OCI-LY3 (cell line): ENCODE data around the gene OSBPL8.

Source experiments
- H2AFZ ChIP-seq: fragments of 200-600, 300-600 bp; shearing (Covaris generic); 2 replicates; pipeline ENCODE4 v1.6.0; 2014; ENCODE audit warnings: antibody characterized with exemption, low read depth, low read length
- H3K27ac ChIP-seq: fragments of 200-600, 300-600 bp; sonication (generic); 2 replicates; pipeline ENCODE4 v1.5.1; 2014; ENCODE audit warnings: mild to moderate bottlenecking, low read length, moderate library complexity, mixed read lengths
- H3K27me3 ChIP-seq: fragments of 200-600, 300-600 bp; sonication (generic); 2 replicates; pipeline ENCODE4 v1.6.1; 2014; ENCODE audit warnings: low read depth, low read length, mixed read lengths
- H3K36me3 ChIP-seq: fragments of 200-600, 300-600 bp; sonication (generic); replicated peaks from 2 replicates; pipeline ENCODE3; 2014; ENCODE audit warnings: low read depth, low read length, mixed read lengths
- H3K4me1 ChIP-seq: fragments of 300-600, 200-600 bp; sonication (generic); 2 replicates; pipeline ENCODE4 v1.6.1; 2014; ENCODE audit warnings: low read length, mixed read lengths
- H3K4me2 ChIP-seq: fragments of 200-600, 300-600 bp; sonication (generic); 2 replicates; pipeline ENCODE4 v1.6.1; 2014; ENCODE audit warnings: low read length, mixed read lengths
- H3K4me3 ChIP-seq: fragments of 300-600, 200-600 bp; sonication (generic); 2 replicates; pipeline ENCODE4 v1.5.1; 2014; ENCODE audit warnings: antibody characterized with exemption, mild to moderate bottlenecking, low read length, moderate library complexity
- H3K79me2 ChIP-seq: fragments of 300-600, 200-600 bp; shearing (Covaris generic); 2 replicates; pipeline ENCODE4 v1.6.1; 2014; ENCODE audit warnings: mild to moderate bottlenecking, low read length, mixed read lengths
- H3K9ac ChIP-seq: fragments of 300-600, 200-600 bp; shearing (Covaris generic); 2 replicates; pipeline ENCODE4 v1.6.0; 2014; ENCODE audit warnings: mild to moderate bottlenecking, low read length, moderate library complexity
- H3K9me3 ChIP-seq: fragments of 200-600, 300-600 bp; shearing (Covaris generic); 2 replicates; pipeline ENCODE4 v1.6.1; 2014; ENCODE audit warnings: low read length, mixed read lengths; ENCODE audit not compliant: insufficient read depth
- H4K20me1 ChIP-seq: fragments of 200-600, 300-600 bp; sonication (generic); 2 replicates; pipeline ENCODE4 v1.6.1; 2016; ENCODE audit warnings: low read length, mixed read lengths; ENCODE audit not compliant: insufficient read depth
- EZH2phosphoT487 ChIP-seq: fragments of 200-600 bp; shearing (Covaris generic); IDR thresholded peaks from 2 replicates; pipeline ENCODE4 v1.6.1; 2018; ENCODE audit warnings: antibody characterized with exemption, mixed run types, low read depth
- TF ChIP-seq, protein P1 (sequence below): fragments of 200-600, 300-600 bp; sonication (generic); IDR thresholded peaks from 2 replicates; pipeline ENCODE4 v1.5.1; 2014; ENCODE audit warnings: antibody characterized with exemption, low read length, low read depth

Gene OSBPL8

DNA sequence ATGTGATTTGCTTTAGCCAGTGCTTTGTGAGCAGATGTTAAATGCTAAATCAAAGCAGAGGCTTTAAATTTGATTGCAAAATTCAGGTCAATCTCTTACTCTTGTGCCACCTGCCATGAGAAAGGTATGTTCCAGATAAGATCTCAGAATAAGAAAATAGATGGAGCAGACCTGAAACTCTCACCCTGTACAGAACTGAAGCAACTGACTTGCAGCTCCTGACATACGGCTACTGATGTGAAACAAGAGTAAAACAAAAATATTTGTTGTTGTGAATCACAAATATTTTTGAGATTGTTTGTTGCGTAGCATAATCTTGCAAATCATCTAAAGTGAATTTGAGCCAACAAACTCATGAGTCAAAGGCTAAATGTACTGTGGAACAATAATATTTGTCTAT lies 3.5 kb upstream of the OSBPL8 start:
- H3K4me3 ChIP-seq = no peak overlapping the region
- no peak overlapping the region for H3K9ac ChIP-seq
- no peaks in the 10 kb centered on the region for H3K27me3 ChIP-seq
- H3K9me3 ChIP-seq = no peaks in the 10 kb centered on the region
- H3K4me2 ChIP-seq = no peak overlapping the region
- H4K20me1 ChIP-seq = no peaks in the 10 kb centered on the region
- no peaks in the 10 kb centered on the region for H3K36me3 ChIP-seq
- peaks cover 13% of the 10 kb centered on the region for H3K4me1 ChIP-seq
- no peak for TF ChIP-seq EZH2phosphoT487
- TF ChIP-seq, protein P1, sequence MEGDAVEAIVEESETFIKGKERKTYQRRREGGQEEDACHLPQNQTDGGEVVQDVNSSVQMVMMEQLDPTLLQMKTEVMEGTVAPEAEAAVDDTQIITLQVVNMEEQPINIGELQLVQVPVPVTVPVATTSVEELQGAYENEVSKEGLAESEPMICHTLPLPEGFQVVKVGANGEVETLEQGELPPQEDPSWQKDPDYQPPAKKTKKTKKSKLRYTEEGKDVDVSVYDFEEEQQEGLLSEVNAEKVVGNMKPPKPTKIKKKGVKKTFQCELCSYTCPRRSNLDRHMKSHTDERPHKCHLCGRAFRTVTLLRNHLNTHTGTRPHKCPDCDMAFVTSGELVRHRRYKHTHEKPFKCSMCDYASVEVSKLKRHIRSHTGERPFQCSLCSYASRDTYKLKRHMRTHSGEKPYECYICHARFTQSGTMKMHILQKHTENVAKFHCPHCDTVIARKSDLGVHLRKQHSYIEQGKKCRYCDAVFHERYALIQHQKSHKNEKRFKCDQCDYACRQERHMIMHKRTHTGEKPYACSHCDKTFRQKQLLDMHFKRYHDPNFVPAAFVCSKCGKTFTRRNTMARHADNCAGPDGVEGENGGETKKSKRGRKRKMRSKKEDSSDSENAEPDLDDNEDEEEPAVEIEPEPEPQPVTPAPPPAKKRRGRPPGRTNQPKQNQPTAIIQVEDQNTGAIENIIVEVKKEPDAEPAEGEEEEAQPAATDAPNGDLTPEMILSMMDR = no peak
- H3K79me2 ChIP-seq = peaks cover 13% of the 10 kb centered on the region
- no peak overlapping the region for H3K27ac ChIP-seq
- no peak overlapping the region for H2AFZ ChIP-seq

DNA sequence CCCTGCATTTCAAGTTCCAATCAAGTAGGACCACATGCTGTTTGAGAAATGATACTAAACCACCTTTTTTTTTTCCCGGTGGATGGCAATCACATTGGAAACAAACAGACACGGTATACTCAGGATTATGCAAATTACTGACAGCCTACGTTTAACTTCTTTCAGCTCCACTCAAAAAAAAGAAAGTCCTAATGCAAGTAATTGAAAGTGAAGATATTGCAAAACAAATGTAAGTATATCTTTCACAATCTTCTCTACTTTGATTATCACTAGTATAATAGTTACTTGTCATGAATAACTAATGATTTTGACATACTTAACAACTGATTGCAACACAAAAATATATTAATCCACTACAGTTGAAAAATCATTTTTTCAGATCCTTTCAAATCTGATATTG lies 2.6 kb upstream of the OSBPL8 start:
- Histone ChIP-seq H3K4me3 (no peak overlapping the region), H3K27ac (no peak overlapping the region), H3K4me1 (peaks cover 18% of the 10 kb centered on the region), H3K9ac (no peak overlapping the region), H3K27me3 (no peaks in the 10 kb centered on the region), H3K9me3 (no peaks in the 10 kb centered on the region), H4K20me1 (no peaks in the 10 kb centered on the region), H3K36me3 (no peaks in the 10 kb centered on the region), H2AFZ (no peak overlapping the region), H3K4me2 (peak overlapping the region; percentile 30; the same call in 1 of the 2 replicates), H3K79me2 (peaks cover 20% of the 10 kb centered on the region)
- TF ChIP-seq, protein P1 = no peak
- no peak for TF ChIP-seq EZH2phosphoT487

DNA sequence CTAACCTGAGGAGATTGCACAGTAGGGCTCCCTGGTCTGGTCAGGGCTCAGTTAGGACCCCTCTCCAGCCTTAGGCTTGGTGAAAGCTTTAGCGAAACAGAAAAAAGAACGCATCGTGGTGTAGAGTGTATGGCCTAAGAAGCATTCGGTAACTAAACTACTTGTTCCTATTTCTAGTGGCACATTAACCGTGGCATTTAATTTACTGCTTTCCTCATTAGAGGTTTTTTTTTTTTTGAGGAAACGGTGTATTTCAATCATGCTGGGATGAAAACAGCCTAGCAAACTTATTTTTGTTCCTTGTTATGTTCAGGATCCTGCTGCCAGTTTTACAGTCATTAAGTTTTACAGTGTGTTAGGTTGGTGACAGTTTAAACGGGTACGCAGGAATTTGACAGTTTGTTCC lies 518 bp upstream of the OSBPL8 start:
- Histone ChIP-seq H3K9ac (peak overlapping the region; percentile 92), H3K4me2 (peak overlapping the region; percentile 82), H3K27ac (peak overlapping the region; percentile 47), H3K79me2 (peaks cover 37% of the 10 kb centered on the region), H3K9me3 (no peaks in the 10 kb centered on the region), H3K36me3 (no peaks in the 10 kb centered on the region), H3K27me3 (no peaks in the 10 kb centered on the region), H2AFZ (peak overlapping the region; percentile 99), H3K4me3 (peak overlapping the region; percentile 92), H4K20me1 (no peaks in the 10 kb centered on the region), H3K4me1 (peaks cover 20% of the 10 kb centered on the region)
- TF ChIP-seq, protein P1 = no peak
- TF ChIP-seq EZH2phosphoT487 = no peak

DNA sequence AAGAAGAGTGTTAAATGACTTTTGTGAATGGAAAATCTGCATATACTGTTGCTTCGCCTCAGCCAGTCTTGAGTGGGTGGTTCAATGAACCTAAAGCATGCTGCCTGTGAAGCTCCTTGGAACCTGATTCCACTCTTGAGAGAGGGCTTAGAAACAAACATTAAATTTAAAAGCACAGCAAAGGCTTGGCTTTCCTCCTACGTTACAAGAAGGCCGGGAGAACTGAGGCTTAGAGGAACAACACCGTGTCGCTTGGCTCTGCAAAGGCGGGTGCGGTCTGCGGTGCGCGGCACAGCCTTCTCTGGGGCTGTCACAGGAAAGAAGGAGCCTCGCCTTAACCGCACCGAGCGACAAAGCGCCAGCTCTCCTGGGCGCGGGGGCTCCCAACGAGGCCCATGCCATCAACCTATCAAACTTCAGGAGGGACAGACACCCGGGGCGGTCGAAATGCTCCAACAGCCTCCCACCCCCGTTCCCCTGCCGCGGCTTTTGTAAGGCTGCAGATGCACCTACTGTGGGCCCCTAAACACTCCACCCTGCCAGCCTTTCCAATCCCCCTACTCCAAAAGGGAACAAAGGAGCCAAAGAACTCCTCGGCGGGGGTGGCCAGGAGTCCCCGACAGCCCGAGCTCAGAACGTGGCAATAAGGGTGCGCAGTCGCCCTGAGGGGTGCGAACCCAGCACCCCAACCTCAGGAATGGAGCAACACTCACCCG lies 729 bp downstream of the OSBPL8 start:
- H3K4me1 ChIP-seq = peaks cover 32% of the 10 kb centered on the region
- H2AFZ ChIP-seq = peak overlapping the region; percentile 61
- no peak for TF ChIP-seq EZH2phosphoT487
- TF ChIP-seq, protein P1 = no peak
- peak overlapping the region; percentile 78 for H3K4me2 ChIP-seq
- no peaks in the 10 kb centered on the region for H3K36me3 ChIP-seq
- H3K4me3 ChIP-seq = peak overlapping the region; percentile 92
- H3K27me3 ChIP-seq = no peaks in the 10 kb centered on the region
- peak overlapping the region; percentile 44 for H3K27ac ChIP-seq
- H4K20me1 ChIP-seq = no peaks in the 10 kb centered on the region
- peaks cover 42% of the 10 kb centered on the region for H3K79me2 ChIP-seq
- peak overlapping the region; percentile 83 for H3K9ac ChIP-seq
- H3K9me3 ChIP-seq = no peaks in the 10 kb centered on the region
